KOPT-K1 (cell line): Measurements from ENCODE around the gene SIL1.
"Not testable (repeated sequence)": the region's sequence is repeated elsewhere in the genome, so short reads cannot be mapped to it uniquely, and the experiment has no call there.

Source experiments
- H3K27ac ChIP-seq: fragments of 200-600 bp; sonication (generic); 2 replicates; pipeline ENCODE4 v1.5.1; 2016; ENCODE audit warnings: antibody characterized with exemption, mild to moderate bottlenecking, low read depth, low read length; ENCODE audit not compliant: poor library complexity, severe bottlenecking
- H3K36me3 ChIP-seq: fragments of 200-600 bp; sonication (generic); 2 replicates; pipeline ENCODE4 v1.5.1; 2017; ENCODE audit warnings: antibody characterized with exemption, mild to moderate bottlenecking, low read length, moderate library complexity; ENCODE audit not compliant: insufficient read depth
- H3K9me3 ChIP-seq: fragments of 200-600 bp; sonication (generic); 2 replicates; pipeline ENCODE4 v1.5.1; 2017; ENCODE audit warnings: antibody characterized with exemption, low read length, mild to moderate bottlenecking; ENCODE audit not compliant: insufficient read depth, poor library complexity, severe bottlenecking

Gene SIL1

GRCh38 chr5:139050432-139050831 lies 147.7 kb downstream of the SIL1 start:
- Histone ChIP-seq H3K36me3 (no peaks in the 10 kb centered on the region), H3K9me3 (no peaks in the 10 kb centered on the region), H3K27ac (no peak overlapping the region)

GRCh38 chr5:139049780-139050179 lies 148.4 kb downstream of the SIL1 start:
- Histone ChIP-seq H3K36me3 (no peaks in the 10 kb centered on the region), H3K9me3 (no peaks in the 10 kb centered on the region), H3K27ac (no peak overlapping the region)

GRCh38 chr5:139046551-139046950 lies 151.6 kb downstream of the SIL1 start:
- H3K27ac ChIP-seq = no peak overlapping the region
- no peaks in the 10 kb centered on the region for H3K36me3 ChIP-seq
- no peaks in the 10 kb centered on the region for H3K9me3 ChIP-seq

GRCh38 chr5:139043157-139043905 lies 154.8 kb downstream of the SIL1 start:
- H3K36me3 ChIP-seq = no peaks in the 10 kb centered on the region
- H3K27ac ChIP-seq = no peak overlapping the region
- no peaks in the 10 kb centered on the region for H3K9me3 ChIP-seq

GRCh38 chr5:139040081-139040480 lies 158.1 kb downstream of the SIL1 start:
- Histone ChIP-seq H3K27ac (no peak overlapping the region), H3K36me3 (no peaks in the 10 kb centered on the region), H3K9me3 (no peaks in the 10 kb centered on the region)

- no peaks in the 10 kb centered on the region for H3K9me3 ChIP-seq
- H3K36me3 ChIP-seq = no peaks in the 10 kb centered on the region
- no peak overlapping the region for H3K27ac ChIP-seq
These were observed 159.4 kb downstream of the SIL1 start for GRCh38 chr5:139038613-139039305.

GRCh38 chr5:139037732-139038131 lies 160.4 kb downstream of the SIL1 start:
- Histone ChIP-seq H3K36me3 (no peaks in the 10 kb centered on the region), H3K9me3 (no peaks in the 10 kb centered on the region), H3K27ac (no peak overlapping the region)

GRCh38 chr5:139036332-139036731 lies 161.8 kb downstream of the SIL1 start:
- H3K36me3 ChIP-seq, H3K27ac ChIP-seq, H3K9me3 ChIP-seq: not testable (repeated sequence)

GRCh38 chr5:139027150-139027549 lies 171.0 kb downstream of the SIL1 start:
- Histone ChIP-seq H3K9me3 (no peaks in the 10 kb centered on the region), H3K27ac (no peak overlapping the region), H3K36me3 (no peaks in the 10 kb centered on the region)

GRCh38 chr5:139025651-139026050 lies 172.5 kb downstream of the SIL1 start:
- no peaks in the 10 kb centered on the region for H3K36me3 ChIP-seq
- no peak overlapping the region for H3K27ac ChIP-seq
- no peaks in the 10 kb centered on the region for H3K9me3 ChIP-seq

- Histone ChIP-seq H3K36me3 (no peaks in the 10 kb centered on the region), H3K9me3 (no peaks in the 10 kb centered on the region), H3K27ac (no peak overlapping the region)
These were observed 174.9 kb downstream of the SIL1 start for GRCh38 chr5:139023286-139023685.

- no peak overlapping the region for H3K27ac ChIP-seq
- no peaks in the 10 kb centered on the region for H3K9me3 ChIP-seq
- H3K36me3 ChIP-seq = no peaks in the 10 kb centered on the region
These were observed 175.6 kb downstream of the SIL1 start for GRCh38 chr5:139022528-139022927.

GRCh38 chr5:139021346-139021745 lies 176.8 kb downstream of the SIL1 start:
- H3K36me3 ChIP-seq = no peaks in the 10 kb centered on the region
- no peak overlapping the region for H3K27ac ChIP-seq
- no peaks in the 10 kb centered on the region for H3K9me3 ChIP-seq

GRCh38 chr5:139019880-139020279 lies 178.3 kb downstream of the SIL1 start:
- Histone ChIP-seq H3K36me3 (no peaks in the 10 kb centered on the region), H3K27ac (no peak overlapping the region), H3K9me3 (no peaks in the 10 kb centered on the region)

- H3K9me3 ChIP-seq = no peaks in the 10 kb centered on the region
- no peaks in the 10 kb centered on the region for H3K36me3 ChIP-seq
- H3K27ac ChIP-seq = no peak overlapping the region
These were observed 179.0 kb downstream of the SIL1 start for GRCh38 chr5:139019211-139019610.

GRCh38 chr5:139017624-139018023 lies 180.5 kb downstream of the SIL1 start:
- H3K27ac ChIP-seq = no peak overlapping the region
- no peaks in the 10 kb centered on the region for H3K9me3 ChIP-seq
- no peaks in the 10 kb centered on the region for H3K36me3 ChIP-seq
